SK-N-SH (cell line): ENCODE data around the gene LPP.

Experiments used
- EP300 ChIP-seq, 2 experiments: IDR thresholded peaks; 2 replicates each; pipeline versions ENCODE4 v1.4.0 to v1.6.1; 2012; ENCODE audit warnings: borderline replicate concordance in 1 of 2, low read depth in 1 of 2, low read length in 1 of 2
- FOXJ3 ChIP-seq: sonication (generic); formaldehyde crosslinking; IDR thresholded peaks from 2 replicates; pipeline ENCODE4 v1.5.1; 2020; ENCODE audit warnings: mild to moderate bottlenecking, missing genetic modification reagents
- SIN3A ChIP-seq: IDR thresholded peaks from 2 replicates; pipeline ENCODE4 v1.6.1; 2012; ENCODE audit warnings: low read depth, mild to moderate bottlenecking, low read length, moderate library complexity, borderline replicate concordance
- TF ChIP-seq, protein P1 (sequence below): fragments of 200-600 bp; sonication (generic); IDR thresholded peaks from 2 replicates; pipeline ENCODE4 v1.6.1; 2017; ENCODE audit warnings: antibody characterized with exemption, mild to moderate bottlenecking, moderate library complexity

DNA sequence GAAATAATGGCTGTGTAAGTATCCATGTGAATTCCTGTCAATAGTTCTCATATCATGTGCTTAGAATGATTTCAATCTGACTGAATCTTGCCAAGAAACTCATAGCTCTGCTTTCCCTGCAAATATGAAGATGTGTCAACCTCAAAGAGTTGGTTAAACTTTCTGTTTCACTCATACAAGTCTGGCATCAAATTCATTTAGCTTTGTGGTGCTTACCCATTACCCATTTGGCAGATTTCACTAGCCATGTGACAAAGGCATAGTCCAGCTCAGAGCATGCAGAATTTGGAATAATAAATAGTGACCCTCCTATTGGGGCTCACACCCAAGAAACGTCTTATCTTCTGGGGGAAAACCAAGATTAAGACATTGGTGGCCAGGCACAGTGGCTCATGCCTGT lies 761.2 kb downstream of the LPP start:
- TF ChIP-seq, protein P1, sequence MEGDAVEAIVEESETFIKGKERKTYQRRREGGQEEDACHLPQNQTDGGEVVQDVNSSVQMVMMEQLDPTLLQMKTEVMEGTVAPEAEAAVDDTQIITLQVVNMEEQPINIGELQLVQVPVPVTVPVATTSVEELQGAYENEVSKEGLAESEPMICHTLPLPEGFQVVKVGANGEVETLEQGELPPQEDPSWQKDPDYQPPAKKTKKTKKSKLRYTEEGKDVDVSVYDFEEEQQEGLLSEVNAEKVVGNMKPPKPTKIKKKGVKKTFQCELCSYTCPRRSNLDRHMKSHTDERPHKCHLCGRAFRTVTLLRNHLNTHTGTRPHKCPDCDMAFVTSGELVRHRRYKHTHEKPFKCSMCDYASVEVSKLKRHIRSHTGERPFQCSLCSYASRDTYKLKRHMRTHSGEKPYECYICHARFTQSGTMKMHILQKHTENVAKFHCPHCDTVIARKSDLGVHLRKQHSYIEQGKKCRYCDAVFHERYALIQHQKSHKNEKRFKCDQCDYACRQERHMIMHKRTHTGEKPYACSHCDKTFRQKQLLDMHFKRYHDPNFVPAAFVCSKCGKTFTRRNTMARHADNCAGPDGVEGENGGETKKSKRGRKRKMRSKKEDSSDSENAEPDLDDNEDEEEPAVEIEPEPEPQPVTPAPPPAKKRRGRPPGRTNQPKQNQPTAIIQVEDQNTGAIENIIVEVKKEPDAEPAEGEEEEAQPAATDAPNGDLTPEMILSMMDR = no peak
- TF ChIP-seq EP300 (IDR thresholded peaks at IDR 0.05; ENCODE audit: borderline replicate concordance in 1 of 2, low read depth in 1 of 2, low read length in 1 of 2) = no peak
- TF ChIP-seq SIN3A = no peak
- no peak for TF ChIP-seq FOXJ3 (CRISPR knock-in tag)
